ENCODE measurements around the gene OXNAD1. TPM values are rescaled to one million over a fixed set of nuclear protein-coding genes. Genes with fewer than 3 reads are reported as not detected.

OXNAD1 gene
- total RNA-seq, 2 experiments from 2014 or later, result 37.0 to 38.8 TPM

GRCh38 chr3:16300307-16300706 is 35.3 kb downstream of the OXNAD1 start:
- no peak for ATAC-seq
- CTCF ChIA-PET, result interaction anchor here (0.8 to 9.9 kb wide), 4 partner anchors 8 to 33 kb away, joined by 3 to 120 read pairs (median 8); no protein-coding TSS in a partner anchor

GRCh38 chr3:16300881-16301359 is 35.9 kb downstream of the OXNAD1 start:
- no peaks in the 10 kb centered on the region for H3K27me3 Mint-ChIP-seq
- H3K4me1 Mint-ChIP-seq (ENCODE audit: low read depth), result peaks cover 94% of the 10 kb centered on the region
- ATAC-seq (peak; percentile 64), DNase-seq (peak; percentile 69)
- H3K9me3 Mint-ChIP-seq, result peaks cover 3% of the 10 kb centered on the region
- H3K27ac Mint-ChIP-seq, result peak overlapping the region; percentile 95
- TF ChIP-seq CTCF (IDR thresholded peaks at IDR 0.05), result no peak
- H3K4me3 Mint-ChIP-seq, result peak overlapping the region; percentile 73
- peaks cover 85% of the 10 kb centered on the region for H3K36me3 Mint-ChIP-seq (ENCODE audit: low read depth)
- intact Hi-C loops (cut with micrococcal nuclease), result no loop called here
- POLR2A ChIA-PET, result interaction anchor here (0.7 to 6.8 kb wide), 11 partner anchors 9 to 221 kb away, joined by 3 to 86 read pairs (median 4); partner anchors contain the start of genes DPH3, OXNAD1 and RFTN1
- CTCF ChIA-PET, result interaction anchor here (0.8 to 9.9 kb wide), 5 partner anchors 9 to 860 kb away, joined by 3 to 120 read pairs (median 5); no protein-coding TSS in a partner anchor

More at GRCh38 chr3:16300307-16300706, 35.3 kb downstream of the OXNAD1 start:
- H3K36me3 Mint-ChIP-seq (ENCODE audit: low read depth), result peaks cover 85% of the 10 kb centered on the region
- peaks cover 94% of the 10 kb centered on the region for H3K4me1 Mint-ChIP-seq (ENCODE audit: low read depth)
- peak overlapping the region; percentile 95 for H3K27ac Mint-ChIP-seq
- no peak for TF ChIP-seq CTCF (IDR thresholded peaks at IDR 0.05)
- peak overlapping the region; percentile 73 for H3K4me3 Mint-ChIP-seq
- no peaks in the 10 kb centered on the region for H3K27me3 Mint-ChIP-seq
- DNase-seq, result no peak
- peaks cover 3% of the 10 kb centered on the region for H3K9me3 Mint-ChIP-seq
- POLR2A ChIA-PET, result interaction anchor here (0.7 to 6.8 kb wide), 8 partner anchors 8 to 212 kb away, joined by 3 to 86 read pairs (median 7); partner anchors contain the start of genes DPH3, OXNAD1 and RFTN1
- intact Hi-C loops (cut with micrococcal nuclease), result no loop called here

GRCh38 chr3:16301507-16301906 is 36.5 kb downstream of the OXNAD1 start:
- intact Hi-C loops (cut with micrococcal nuclease), result no loop called here
- H3K27me3 Mint-ChIP-seq, result no peaks in the 10 kb centered on the region
- ATAC-seq, result peak; percentile 38

GRCh38 chr3:16302082-16302631 is 37.1 kb downstream of the OXNAD1 start:
- CTCF ChIA-PET, result interaction anchor here (0.9 to 9.9 kb wide), 5 partner anchors 10 to 859 kb away, joined by 3 to 120 read pairs (median 5); no protein-coding TSS in a partner anchor
- Mint-ChIP-seq H3K4me3 (peak overlapping the region; percentile 73), H3K4me1 (ENCODE audit: low read depth) (peaks cover 94% of the 10 kb centered on the region), H3K36me3 (ENCODE audit: low read depth) (peaks cover 85% of the 10 kb centered on the region), H3K27me3 (no peaks in the 10 kb centered on the region), H3K27ac (peak overlapping the region; percentile 95), H3K9me3 (peaks cover 2% of the 10 kb centered on the region)
- intact Hi-C loops (cut with micrococcal nuclease), result no loop called here
- TF ChIP-seq CTCF (IDR thresholded peaks at IDR 0.05), result no peak
- ATAC-seq (no peak), DNase-seq (no peak)
- POLR2A ChIA-PET, result interaction anchor here (0.6 to 6.8 kb wide), 6 partner anchors 10 to 703 kb away, joined by 3 to 86 read pairs (median 12); partner anchors contain the start of gene RFTN1

More at GRCh38 chr3:16301507-16301906, 36.5 kb downstream of the OXNAD1 start:
- CTCF ChIA-PET, result interaction anchor here (0.9 to 9.9 kb wide), 5 partner anchors 9 to 859 kb away, joined by 3 to 120 read pairs (median 5); no protein-coding TSS in a partner anchor
- POLR2A ChIA-PET, result interaction anchor here (0.6 to 6.8 kb wide), 11 partner anchors 9 to 702 kb away, joined by 3 to 86 read pairs (median 4); partner anchors contain the start of genes DPH3, OXNAD1 and RFTN1
- TF ChIP-seq CTCF (IDR thresholded peaks at IDR 0.05), result no peak
- H3K4me1 Mint-ChIP-seq (ENCODE audit: low read depth), result peaks cover 94% of the 10 kb centered on the region
- peak overlapping the region; percentile 95 for H3K27ac Mint-ChIP-seq
- H3K9me3 Mint-ChIP-seq, result peaks cover 2% of the 10 kb centered on the region
- peak overlapping the region; percentile 73 for H3K4me3 Mint-ChIP-seq
- H3K36me3 Mint-ChIP-seq (ENCODE audit: low read depth), result peaks cover 85% of the 10 kb centered on the region
- peak; percentile 71 for DNase-seq

Measured in activated CD8-positive, alpha-beta T cell treated with anti-CD3 and anti-CD28 coated beads for 36 hours (primary cell).